OCI-LY3 (cell line): ENCODE measurements around the gene CASZ1.

Experiments used
- CTCF ChIP-seq: fragments of 200-600, 300-600 bp; sonication (generic); IDR thresholded peaks from 2 replicates; pipeline ENCODE4 v1.5.1; 2014; ENCODE audit warnings: antibody characterized with exemption, low read length, low read depth
- EZH2phosphoT487 ChIP-seq: fragments of 200-600 bp; shearing (Covaris generic); IDR thresholded peaks from 2 replicates; pipeline ENCODE4 v1.6.1; 2018; ENCODE audit warnings: antibody characterized with exemption, mixed run types, low read depth

- TF ChIP-seq CTCF (no peak), EZH2phosphoT487 (no peak)
These were observed 133.4 kb downstream of the CASZ1 start for GRCh38 chr1:10662824-10663677.
